Mesodermal cell (in vitro differentiated cells): ENCODE measurements around the gene PTMA.

Experiments used
- H3K27ac ChIP-seq: 2 replicates; pipeline ENCODE4 v1.7.0; 2013; ENCODE audit warnings: mild to moderate bottlenecking, low read depth, low read length, moderate library complexity; ENCODE audit not compliant: severe bottlenecking
- H3K36me3 ChIP-seq: 2 replicates; pipeline ENCODE4 v1.7.1; 2013; ENCODE audit warnings: mild to moderate bottlenecking, low read length, moderate library complexity; ENCODE audit not compliant: control insufficient read depth, insufficient read depth
- H3K4me1 ChIP-seq: one replicate; pipeline ENCODE4 v1.7.1; 2013; ENCODE audit warnings: mild to moderate bottlenecking, low read length; ENCODE audit not compliant: insufficient read depth, control insufficient read depth, poor library complexity, severe bottlenecking
- H3K4me3 ChIP-seq: 2 replicates; pipeline ENCODE4 v1.7.0; 2013; ENCODE audit warnings: low read length, control low read depth, mild to moderate bottlenecking; ENCODE audit not compliant: insufficient read depth, poor library complexity, severe bottlenecking; ENCODE audit errors: extremely low read depth
- H3K9me3 ChIP-seq: 2 replicates; pipeline ENCODE4 v1.7.1; 2013; ENCODE audit warnings: mild to moderate bottlenecking, low read length, moderate library complexity; ENCODE audit not compliant: control insufficient read depth
- WGBS, 2 experiments: methylation state at CpG; one replicate each; pipeline ENCODE4 v1.1.5; 2013; ENCODE audit warnings: missing lambda C conversion rate in 2 of 2; ENCODE audit not compliant: insufficient coverage in 2 of 2; 5-methylcytosine and 5-hydroxymethylcytosine counted together

Gene PTMA

GRCh38 chr2:231666171-231667095 lies 41.9 kb upstream of the PTMA start:
- Histone ChIP-seq H3K27ac (peak overlapping the region; percentile 99), H3K36me3 (no peaks in the 10 kb centered on the region), H3K4me3 (peak overlapping the region; percentile 25), H3K9me3 (peaks cover 8% of the 10 kb centered on the region), H3K4me1 (peaks cover 35% of the 10 kb centered on the region)
- 2% methylated on average over 20 to 23 of the region's 32 CpGs for WGBS, 2 experiments

GRCh38 chr2:231667096-231667427 lies 41.3 kb upstream of the PTMA start:
- WGBS, 2 experiments, result 41 to 52% methylated on average over 7 to 8 of the region's 11 CpGs
- Histone ChIP-seq H3K9me3 (peaks cover 8% of the 10 kb centered on the region), H3K27ac (peak overlapping the region; percentile 99)

GRCh38 chr2:231667496-231667895 lies 40.8 kb upstream of the PTMA start:
- Histone ChIP-seq H3K4me1 (peaks cover 42% of the 10 kb centered on the region), H3K36me3 (no peaks in the 10 kb centered on the region), H3K27ac (peak overlapping the region; percentile 99), H3K4me3 (no peak overlapping the region), H3K9me3 (peaks cover 7% of the 10 kb centered on the region)
- WGBS, 2 experiments, result 87 to 91% methylated on average over 5 to 6 of the region's 7 CpGs

More at GRCh38 chr2:231667096-231667427, 41.3 kb upstream of the PTMA start:
- H3K4me3 ChIP-seq, result no peak overlapping the region
- H3K36me3 ChIP-seq, result no peaks in the 10 kb centered on the region
- H3K4me1 ChIP-seq, result peaks cover 38% of the 10 kb centered on the region

GRCh38 chr2:231668981-231669380 lies 39.3 kb upstream of the PTMA start:
- H3K36me3 ChIP-seq, result no peaks in the 10 kb centered on the region
- H3K27ac ChIP-seq, result no peak overlapping the region
- H3K4me1 ChIP-seq, result peaks cover 56% of the 10 kb centered on the region
- no peaks in the 10 kb centered on the region for H3K9me3 ChIP-seq
- no peak overlapping the region for H3K4me3 ChIP-seq
- 100% methylated on average over 2 of the region's 2 CpGs; no CpG with 5 or more reads in 1 of the 2 experiments for WGBS, 2 experiments

GRCh38 chr2:231671270-231672050 lies 36.9 kb upstream of the PTMA start:
- WGBS, 2 experiments, result 63 to 70% methylated on average over 15 to 16 of the region's 17 CpGs
- Histone ChIP-seq H3K36me3 (no peaks in the 10 kb centered on the region), H3K27ac (peak overlapping the region; percentile 2), H3K9me3 (no peaks in the 10 kb centered on the region), H3K4me1 (peaks cover 58% of the 10 kb centered on the region), H3K4me3 (no peak overlapping the region)

GRCh38 chr2:231672617-231673347 lies 35.5 kb upstream of the PTMA start:
- Histone ChIP-seq H3K9me3 (no peaks in the 10 kb centered on the region), H3K4me3 (no peak overlapping the region), H3K36me3 (no peaks in the 10 kb centered on the region), H3K4me1 (peaks cover 45% of the 10 kb centered on the region), H3K27ac (peak overlapping the region; percentile 65)
- 38 to 39% methylated on average over 15 to 16 of the region's 20 CpGs for WGBS, 2 experiments

- WGBS, 2 experiments, result 20% methylated on average over 2 of the region's 6 CpGs; no CpG with 5 or more reads in 1 of the 2 experiments
- H3K27ac ChIP-seq, result peak overlapping the region; percentile 65
Measured at GRCh38 chr2:231673348-231673770, 35.0 kb upstream of the PTMA start.

GRCh38 chr2:231674587-231675338 lies 33.6 kb upstream of the PTMA start:
- H3K4me1 ChIP-seq, result peaks cover 44% of the 10 kb centered on the region
- H3K9me3 ChIP-seq, result no peaks in the 10 kb centered on the region
- no peak overlapping the region for H3K4me3 ChIP-seq
- H3K27ac ChIP-seq, result peak overlapping the region; percentile 67
- WGBS, 2 experiments, result 40 to 55% methylated on average over 8 to 16 of the region's 20 CpGs
- no peaks in the 10 kb centered on the region for H3K36me3 ChIP-seq

More at GRCh38 chr2:231673348-231673770, 35.0 kb upstream of the PTMA start:
- H3K9me3 ChIP-seq, result no peaks in the 10 kb centered on the region
- no peaks in the 10 kb centered on the region for H3K36me3 ChIP-seq
- H3K4me1 ChIP-seq, result peaks cover 43% of the 10 kb centered on the region
- no peak overlapping the region for H3K4me3 ChIP-seq

- peaks cover 48% of the 10 kb centered on the region for H3K4me1 ChIP-seq
- no peaks in the 10 kb centered on the region for H3K9me3 ChIP-seq
- H3K27ac ChIP-seq, result no peak overlapping the region
- 85 to 87% methylated on average over 3 to 5 of the region's 6 CpGs for WGBS, 2 experiments
- H3K36me3 ChIP-seq, result no peaks in the 10 kb centered on the region
- no peak overlapping the region for H3K4me3 ChIP-seq
Measured at GRCh38 chr2:231676243-231676642, 32.1 kb upstream of the PTMA start.
